ENCODE data around the gene LYRM7.
A peak's percentile ranks its signal among the peaks of the same experiment; 100 is the strongest.
"Not testable (repeated sequence)": the region's sequence is repeated elsewhere in the genome, so short reads cannot be mapped to it uniquely, and the experiment has no call there.

LYRM7 gene

GRCh38 chr5:131170540-131171275 is at the start of gene LYRM7:
LYRM7 (plus strand) TSS chr5:131170944; CDS start chr5:131171021, 77 bp downstream.
- Histone ChIP-seq H3K27me3 (no peaks in the 10 kb centered on the region), H3K4me1 (ENCODE audit: control insufficient read depth in 1 of 2, insufficient read depth in 1 of 2, low read depth in 1 of 2, low read length in 1 of 2) (peaks cover 18 to 23% of the 10 kb centered on the region in 2 experiments), H3K27ac (peak within 1 kb of the TSS; percentile 86), H3K36me3 (no peaks in the 10 kb centered on the region), H3K4me3 (ENCODE audit: low read depth in 1 of 2, low read length in 1 of 2) (peak within 1 kb of the TSS; percentile 69 to 80), H3K9me3 (no peaks in the 10 kb centered on the region)
- TF ChIP-seq, protein P1, sequence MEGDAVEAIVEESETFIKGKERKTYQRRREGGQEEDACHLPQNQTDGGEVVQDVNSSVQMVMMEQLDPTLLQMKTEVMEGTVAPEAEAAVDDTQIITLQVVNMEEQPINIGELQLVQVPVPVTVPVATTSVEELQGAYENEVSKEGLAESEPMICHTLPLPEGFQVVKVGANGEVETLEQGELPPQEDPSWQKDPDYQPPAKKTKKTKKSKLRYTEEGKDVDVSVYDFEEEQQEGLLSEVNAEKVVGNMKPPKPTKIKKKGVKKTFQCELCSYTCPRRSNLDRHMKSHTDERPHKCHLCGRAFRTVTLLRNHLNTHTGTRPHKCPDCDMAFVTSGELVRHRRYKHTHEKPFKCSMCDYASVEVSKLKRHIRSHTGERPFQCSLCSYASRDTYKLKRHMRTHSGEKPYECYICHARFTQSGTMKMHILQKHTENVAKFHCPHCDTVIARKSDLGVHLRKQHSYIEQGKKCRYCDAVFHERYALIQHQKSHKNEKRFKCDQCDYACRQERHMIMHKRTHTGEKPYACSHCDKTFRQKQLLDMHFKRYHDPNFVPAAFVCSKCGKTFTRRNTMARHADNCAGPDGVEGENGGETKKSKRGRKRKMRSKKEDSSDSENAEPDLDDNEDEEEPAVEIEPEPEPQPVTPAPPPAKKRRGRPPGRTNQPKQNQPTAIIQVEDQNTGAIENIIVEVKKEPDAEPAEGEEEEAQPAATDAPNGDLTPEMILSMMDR (IDR thresholded peaks at IDR 0.05) = peak; percentile 41

DNA sequence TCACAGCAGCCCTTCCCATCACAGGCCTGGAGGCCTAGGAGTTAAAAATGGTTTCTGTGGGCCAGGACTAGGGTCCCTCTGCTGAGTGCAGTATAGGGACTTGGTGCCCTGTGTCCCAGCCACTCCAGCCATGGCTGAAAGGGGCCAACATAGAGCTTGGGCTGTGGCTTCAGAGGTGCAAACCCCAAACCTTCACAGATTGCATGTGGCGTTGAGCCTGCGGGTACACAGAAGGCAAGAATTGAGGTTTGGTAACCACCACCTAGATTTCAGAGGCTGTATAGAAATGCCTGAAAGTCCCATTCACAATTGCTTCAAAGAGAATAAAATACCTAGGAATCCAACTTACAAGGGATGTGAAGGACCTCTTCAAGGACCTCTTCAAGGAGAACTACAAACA is 43.5 kb upstream of the LYRM7 start:
- not testable (repeated sequence) for H3K4me1 ChIP-seq (ENCODE audit: control insufficient read depth in 1 of 2, insufficient read depth in 1 of 2, low read depth in 1 of 2, low read length in 1 of 2); H3K4me3 ChIP-seq (ENCODE audit: low read depth in 1 of 2, low read length in 1 of 2); H3K27me3 ChIP-seq; H3K9me3 ChIP-seq; H3K36me3 ChIP-seq; H3K27ac ChIP-seq

DNA sequence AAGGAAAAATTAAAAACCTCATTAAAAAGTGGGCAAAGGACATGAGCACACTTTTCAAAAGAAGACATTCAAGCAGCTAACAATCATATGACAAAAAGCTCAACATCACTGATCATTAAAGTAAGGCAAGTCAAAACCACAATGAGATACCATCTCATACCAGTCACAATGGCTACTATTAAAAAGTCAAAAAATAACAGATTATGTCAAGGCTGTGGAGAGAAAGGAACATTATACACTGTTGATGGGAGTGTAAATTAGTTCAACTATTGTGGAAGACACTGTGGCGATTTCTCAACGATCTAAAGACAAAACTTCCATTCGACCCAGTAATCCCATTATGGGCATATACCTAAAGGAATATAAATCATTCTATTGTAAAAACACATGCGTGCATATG is 41.4 kb upstream of the LYRM7 start:
- Histone ChIP-seq H3K4me1 (ENCODE audit: control insufficient read depth in 1 of 2, insufficient read depth in 1 of 2, low read depth in 1 of 2, low read length in 1 of 2) (no peaks in the 10 kb centered on the region), H3K36me3 (no peaks in the 10 kb centered on the region), H3K9me3 (no peaks in the 10 kb centered on the region), H3K27ac (no peak overlapping the region), H3K4me3 (ENCODE audit: low read depth in 1 of 2, low read length in 1 of 2) (no peak overlapping the region), H3K27me3 (no peaks in the 10 kb centered on the region)
- TF ChIP-seq, protein P1 (IDR thresholded peaks at IDR 0.05) = no peak

- H3K4me3 ChIP-seq (ENCODE audit: low read depth in 1 of 2, low read length in 1 of 2); H3K4me1 ChIP-seq (ENCODE audit: control insufficient read depth in 1 of 2, insufficient read depth in 1 of 2, low read depth in 1 of 2, low read length in 1 of 2); H3K9me3 ChIP-seq; H3K36me3 ChIP-seq; H3K27ac ChIP-seq; H3K27me3 ChIP-seq: not testable (repeated sequence)
Observed at GRCh38 chr5:131133091-131133490, 37.7 kb upstream of the LYRM7 start.

DNA sequence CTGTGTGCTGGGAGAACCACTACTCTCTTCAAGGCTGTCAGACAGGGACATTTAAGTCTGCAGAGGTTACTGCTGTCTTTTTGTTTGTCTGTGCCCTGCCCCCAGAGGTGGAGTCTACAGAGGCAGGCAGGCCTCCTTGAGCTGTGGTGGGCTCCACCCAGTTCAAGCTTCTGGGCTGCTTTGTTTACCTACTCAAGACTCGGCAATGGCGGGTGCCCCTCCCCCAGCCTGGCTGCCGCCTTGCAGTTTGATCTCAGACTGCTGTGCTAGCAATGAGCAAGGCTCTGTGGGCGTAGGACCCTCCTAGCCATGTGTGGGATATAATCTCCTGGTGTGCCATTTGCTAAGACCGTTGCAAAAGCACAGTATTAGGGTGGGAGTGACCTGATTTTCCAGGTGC is 32.3 kb upstream of the LYRM7 start:
- not testable (repeated sequence) for H3K27ac ChIP-seq; H3K4me1 ChIP-seq (ENCODE audit: control insufficient read depth in 1 of 2, insufficient read depth in 1 of 2, low read depth in 1 of 2, low read length in 1 of 2); H3K36me3 ChIP-seq; H3K9me3 ChIP-seq; H3K4me3 ChIP-seq (ENCODE audit: low read depth in 1 of 2, low read length in 1 of 2); H3K27me3 ChIP-seq

- no peaks in the 10 kb centered on the region for H3K36me3 ChIP-seq
- H3K27me3 ChIP-seq = no peaks in the 10 kb centered on the region
- no peak overlapping the region for H3K27ac ChIP-seq
- TF ChIP-seq, protein P1 (IDR thresholded peaks at IDR 0.05) = no peak
- no peaks in the 10 kb centered on the region for H3K4me1 ChIP-seq (ENCODE audit: control insufficient read depth in 1 of 2, insufficient read depth in 1 of 2, low read depth in 1 of 2, low read length in 1 of 2)
- no peaks in the 10 kb centered on the region for H3K9me3 ChIP-seq
- H3K4me3 ChIP-seq (ENCODE audit: low read depth in 1 of 2, low read length in 1 of 2) = no peak overlapping the region
Observed at GRCh38 chr5:131139321-131139720, 31.4 kb upstream of the LYRM7 start.

DNA sequence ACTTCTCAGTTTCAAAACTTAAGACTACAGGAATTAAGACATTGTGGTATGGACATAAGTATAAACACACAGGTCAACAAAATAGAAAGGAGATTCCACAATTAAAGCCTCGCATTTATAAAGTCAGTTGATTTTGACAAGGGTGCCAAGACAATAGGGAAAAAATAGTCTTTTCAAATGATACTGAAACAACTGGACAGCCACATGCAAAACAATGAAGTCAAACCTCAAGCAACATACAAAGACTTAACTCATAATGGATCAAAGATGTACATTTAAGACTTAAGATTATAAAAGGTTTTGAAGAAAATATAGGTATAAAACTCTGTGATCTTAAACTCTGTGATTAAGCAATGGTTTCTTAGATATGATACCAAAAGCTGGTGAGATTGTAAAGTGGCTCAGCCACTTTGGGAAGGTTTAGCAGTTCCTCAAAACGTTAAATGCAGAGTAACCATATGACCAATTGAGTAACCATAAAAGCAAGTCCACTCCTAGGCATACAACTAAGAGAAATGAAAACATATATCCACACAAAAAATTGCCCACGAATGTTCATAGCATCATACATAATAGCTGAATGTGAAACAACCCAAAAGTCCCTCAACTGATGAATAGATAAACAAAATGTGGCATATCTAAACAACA is 27.6 kb upstream of the LYRM7 start:
- Histone ChIP-seq H3K9me3 (no peaks in the 10 kb centered on the region), H3K36me3 (no peaks in the 10 kb centered on the region), H3K4me3 (ENCODE audit: low read depth in 1 of 2, low read length in 1 of 2) (no peak overlapping the region), H3K27me3 (no peaks in the 10 kb centered on the region), H3K4me1 (ENCODE audit: control insufficient read depth in 1 of 2, insufficient read depth in 1 of 2, low read depth in 1 of 2, low read length in 1 of 2) (no peaks in the 10 kb centered on the region), H3K27ac (no peak overlapping the region)
- TF ChIP-seq, protein P1 (IDR thresholded peaks at IDR 0.05) = no peak

Data from neutrophil (primary cell).